SK-N-SH treated with all-trans-retinoic acid at 6 μM for 48 hours (cell line): ENCODE results near the gene CD1E.

Source experiments
- ARNTL ChIP-seq: fragments of 450-650 bp; formaldehyde crosslinking; IDR thresholded peaks from 2 replicates; pipeline ENCODE4 v1.5.0; 2020; ENCODE audit warnings: low read depth, mild to moderate bottlenecking, moderate library complexity, borderline replicate concordance
- BACH2 ChIP-seq: fragments of 250-450 bp; sonication (Bioruptor Pico); IDR thresholded peaks from 2 replicates; pipeline ENCODE4 v1.9.0; 2021; ENCODE audit warnings: mild to moderate bottlenecking, borderline replicate concordance
- CSDC2 ChIP-seq: fragments of 250-450 bp; sonication (Bioruptor Pico); IDR thresholded peaks from 2 replicates; pipeline ENCODE4 v1.5.0; 2020; ENCODE audit warnings: mild to moderate bottlenecking, moderate library complexity
- OSR1 ChIP-seq: fragments of 250-450 bp; sonication (Bioruptor Pico); IDR thresholded peaks from 2 replicates; pipeline ENCODE4 v1.8.0; 2022; ENCODE audit warnings: moderate library complexity, mild to moderate bottlenecking, inconsistent platforms
- TCF4 ChIP-seq: fragments of 250-450 bp; sonication (Bioruptor Pico); IDR thresholded peaks from 2 replicates; pipeline ENCODE4 v1.8.0; 2021; ENCODE audit warnings: mild to moderate bottlenecking, moderate library complexity, borderline replicate concordance
- ZNF565 ChIP-seq: fragments of 450-650 bp; formaldehyde crosslinking; conservative IDR thresholded peaks from 2 replicates; pipeline ENCODE4 v1.5.0; 2020; ENCODE audit warnings: low read depth, mild to moderate bottlenecking, moderate library complexity
- TF ChIP-seq, protein P1 (sequence below): fragments of 250-450 bp; sonication (Bioruptor Pico); IDR thresholded peaks from 2 replicates; pipeline ENCODE4 v1.8.0; 2020; ENCODE audit warnings: mild to moderate bottlenecking, moderate library complexity, borderline replicate concordance
- TF ChIP-seq, protein P2 (sequence below): fragments of 250-450 bp; sonication (Bioruptor Pico); IDR thresholded peaks from 2 replicates; pipeline ENCODE4 v1.5.0; 2020; ENCODE audit warnings: mild to moderate bottlenecking, moderate library complexity
- TF ChIP-seq, protein P3 (sequence below): fragments of 250-450 bp; sonication (Bioruptor Pico); IDR thresholded peaks from 2 replicates; pipeline ENCODE4 v1.5.1; 2020; ENCODE audit warnings: low read depth, mild to moderate bottlenecking, moderate library complexity

DNA sequence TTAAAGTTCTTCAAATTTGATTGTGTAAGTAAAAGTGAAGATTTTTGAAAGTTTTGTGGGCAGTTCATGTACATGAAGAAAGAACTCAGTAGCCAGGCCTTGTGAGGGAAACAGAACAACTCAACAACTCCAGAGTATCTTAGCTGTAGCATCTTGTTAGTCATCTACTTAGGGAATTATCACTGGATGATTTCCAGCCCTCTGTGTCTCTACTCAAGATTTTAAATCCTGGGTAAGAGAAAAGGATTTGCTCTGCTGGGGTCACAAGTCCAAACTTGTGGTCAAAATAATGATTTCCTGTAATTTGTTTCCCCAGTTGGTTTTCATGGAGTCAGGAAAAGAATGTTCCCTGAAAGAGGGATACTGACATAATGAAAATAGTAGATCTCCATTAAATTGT is 37.4 kb downstream of the CD1E start:
- TF ChIP-seq ZNF565 (CRISPR knock-in tag) (no peak), ARNTL (CRISPR knock-in tag) (no peak), BACH2 (CRISPR knock-in tag) (no peak), TCF4 (no peak), CSDC2 (no peak), OSR1 (CRISPR knock-in tag) (no peak)
- TF ChIP-seq, protein P1, sequence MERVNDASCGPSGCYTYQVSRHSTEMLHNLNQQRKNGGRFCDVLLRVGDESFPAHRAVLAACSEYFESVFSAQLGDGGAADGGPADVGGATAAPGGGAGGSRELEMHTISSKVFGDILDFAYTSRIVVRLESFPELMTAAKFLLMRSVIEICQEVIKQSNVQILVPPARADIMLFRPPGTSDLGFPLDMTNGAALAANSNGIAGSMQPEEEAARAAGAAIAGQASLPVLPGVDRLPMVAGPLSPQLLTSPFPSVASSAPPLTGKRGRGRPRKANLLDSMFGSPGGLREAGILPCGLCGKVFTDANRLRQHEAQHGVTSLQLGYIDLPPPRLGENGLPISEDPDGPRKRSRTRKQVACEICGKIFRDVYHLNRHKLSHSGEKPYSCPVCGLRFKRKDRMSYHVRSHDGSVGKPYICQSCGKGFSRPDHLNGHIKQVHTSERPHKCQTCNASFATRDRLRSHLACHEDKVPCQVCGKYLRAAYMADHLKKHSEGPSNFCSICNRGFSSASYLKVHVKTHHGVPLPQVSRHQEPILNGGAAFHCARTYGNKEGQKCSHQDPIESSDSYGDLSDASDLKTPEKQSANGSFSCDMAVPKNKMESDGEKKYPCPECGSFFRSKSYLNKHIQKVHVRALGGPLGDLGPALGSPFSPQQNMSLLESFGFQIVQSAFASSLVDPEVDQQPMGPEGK (CRISPR knock-in tag) = no peak
- TF ChIP-seq, protein P2, sequence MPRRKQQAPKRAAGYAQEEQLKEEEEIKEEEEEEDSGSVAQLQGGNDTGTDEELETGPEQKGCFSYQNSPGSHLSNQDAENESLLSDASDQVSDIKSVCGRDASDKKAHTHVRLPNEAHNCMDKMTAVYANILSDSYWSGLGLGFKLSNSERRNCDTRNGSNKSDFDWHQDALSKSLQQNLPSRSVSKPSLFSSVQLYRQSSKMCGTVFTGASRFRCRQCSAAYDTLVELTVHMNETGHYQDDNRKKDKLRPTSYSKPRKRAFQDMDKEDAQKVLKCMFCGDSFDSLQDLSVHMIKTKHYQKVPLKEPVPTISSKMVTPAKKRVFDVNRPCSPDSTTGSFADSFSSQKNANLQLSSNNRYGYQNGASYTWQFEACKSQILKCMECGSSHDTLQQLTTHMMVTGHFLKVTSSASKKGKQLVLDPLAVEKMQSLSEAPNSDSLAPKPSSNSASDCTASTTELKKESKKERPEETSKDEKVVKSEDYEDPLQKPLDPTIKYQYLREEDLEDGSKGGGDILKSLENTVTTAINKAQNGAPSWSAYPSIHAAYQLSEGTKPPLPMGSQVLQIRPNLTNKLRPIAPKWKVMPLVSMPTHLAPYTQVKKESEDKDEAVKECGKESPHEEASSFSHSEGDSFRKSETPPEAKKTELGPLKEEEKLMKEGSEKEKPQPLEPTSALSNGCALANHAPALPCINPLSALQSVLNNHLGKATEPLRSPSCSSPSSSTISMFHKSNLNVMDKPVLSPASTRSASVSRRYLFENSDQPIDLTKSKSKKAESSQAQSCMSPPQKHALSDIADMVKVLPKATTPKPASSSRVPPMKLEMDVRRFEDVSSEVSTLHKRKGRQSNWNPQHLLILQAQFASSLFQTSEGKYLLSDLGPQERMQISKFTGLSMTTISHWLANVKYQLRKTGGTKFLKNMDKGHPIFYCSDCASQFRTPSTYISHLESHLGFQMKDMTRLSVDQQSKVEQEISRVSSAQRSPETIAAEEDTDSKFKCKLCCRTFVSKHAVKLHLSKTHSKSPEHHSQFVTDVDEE (CRISPR knock-in tag) = no peak
- TF ChIP-seq, protein P3, sequence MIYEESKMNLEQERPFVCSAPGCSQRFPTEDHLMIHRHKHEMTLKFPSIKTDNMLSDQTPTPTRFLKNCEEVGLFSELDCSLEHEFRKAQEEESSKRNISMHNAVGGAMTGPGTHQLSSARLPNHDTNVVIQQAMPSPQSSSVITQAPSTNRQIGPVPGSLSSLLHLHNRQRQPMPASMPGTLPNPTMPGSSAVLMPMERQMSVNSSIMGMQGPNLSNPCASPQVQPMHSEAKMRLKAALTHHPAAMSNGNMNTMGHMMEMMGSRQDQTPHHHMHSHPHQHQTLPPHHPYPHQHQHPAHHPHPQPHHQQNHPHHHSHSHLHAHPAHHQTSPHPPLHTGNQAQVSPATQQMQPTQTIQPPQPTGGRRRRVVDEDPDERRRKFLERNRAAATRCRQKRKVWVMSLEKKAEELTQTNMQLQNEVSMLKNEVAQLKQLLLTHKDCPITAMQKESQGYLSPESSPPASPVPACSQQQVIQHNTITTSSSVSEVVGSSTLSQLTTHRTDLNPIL (CRISPR knock-in tag) = no peak
